Ishikawa (cell line): ENCODE results near the gene THAP7.

Experiments
- CEBPB ChIP-seq: IDR thresholded peaks from 2 replicates; pipeline ENCODE4 v1.6.1; 2012
- CREB1 ChIP-seq: IDR thresholded peaks from 2 replicates; pipeline ENCODE4 v1.6.1; 2012; ENCODE audit warnings: low read depth
- EGR1 ChIP-seq: IDR thresholded peaks from 2 replicates; pipeline ENCODE4 v1.6.1; 2012
- EP300 ChIP-seq: IDR thresholded peaks from 2 replicates; pipeline ENCODE4 v1.6.1; 2012; ENCODE audit warnings: borderline replicate concordance
- FOXM1 ChIP-seq: IDR thresholded peaks from 2 replicates; pipeline ENCODE4 v1.6.1; 2012; ENCODE audit warnings: low read depth, borderline replicate concordance
- MAX ChIP-seq: IDR thresholded peaks from 2 replicates; pipeline ENCODE4 v1.6.1; 2012
- NFIC ChIP-seq: IDR thresholded peaks from 2 replicates; pipeline ENCODE4 v1.6.1; 2012
- RAD21 ChIP-seq: IDR thresholded peaks from 2 replicates; pipeline ENCODE4 v1.6.1; 2012; ENCODE audit warnings: low read depth
- REST ChIP-seq: IDR thresholded peaks from 2 replicates; pipeline ENCODE4 v1.6.1; 2012; ENCODE audit warnings: low read depth, mild to moderate bottlenecking
- TAF1 ChIP-seq: IDR thresholded peaks from 2 replicates; pipeline ENCODE4 v1.6.1; 2012; ENCODE audit warnings: low read depth, mild to moderate bottlenecking
- TCF12 ChIP-seq: IDR thresholded peaks from 2 replicates; pipeline ENCODE4 v1.6.1; 2012; ENCODE audit warnings: low read depth
- TEAD4 ChIP-seq: IDR thresholded peaks from 2 replicates; pipeline ENCODE4 v1.6.1; 2012
- YY1 ChIP-seq: IDR thresholded peaks from 2 replicates; pipeline ENCODE4 v1.6.1; 2012; ENCODE audit warnings: low read depth
- ZBTB7A ChIP-seq: IDR thresholded peaks from 2 replicates; pipeline ENCODE4 v1.6.1; 2012; ENCODE audit warnings: low read depth
- TF ChIP-seq, protein P1 (sequence below): IDR thresholded peaks from 2 replicates; pipeline ENCODE4 v1.6.1; 2012

THAP7 gene

DNA sequence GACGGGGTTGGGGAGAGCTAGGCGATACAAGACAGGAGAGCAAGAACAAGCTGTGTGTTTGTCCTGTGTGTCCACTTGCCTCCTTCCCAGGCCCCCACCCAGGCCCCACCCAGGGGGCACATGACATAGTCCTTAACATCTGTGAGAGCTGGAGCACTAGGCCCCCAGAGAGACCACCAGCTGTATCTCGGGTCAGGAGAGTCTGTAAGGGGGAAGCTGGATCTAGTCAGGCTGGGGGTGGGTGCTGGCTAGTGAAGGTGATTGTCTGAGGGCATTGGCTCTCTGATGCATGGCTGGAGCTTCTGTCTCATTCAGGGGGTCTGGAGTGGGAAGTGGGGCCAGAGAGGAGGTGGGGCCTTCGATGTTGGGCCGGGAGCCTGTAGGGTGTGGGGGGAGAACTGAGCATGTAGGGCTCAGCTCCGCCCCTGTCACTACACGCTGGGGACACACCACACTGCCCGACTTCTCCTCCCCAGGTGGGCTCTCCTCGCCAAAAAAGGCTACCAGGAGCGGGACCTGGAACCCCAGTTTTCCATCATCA is 13.6 kb upstream of the THAP7 start:
- no peak for TF ChIP-seq NFIC
- no peak for TF ChIP-seq RAD21

DNA sequence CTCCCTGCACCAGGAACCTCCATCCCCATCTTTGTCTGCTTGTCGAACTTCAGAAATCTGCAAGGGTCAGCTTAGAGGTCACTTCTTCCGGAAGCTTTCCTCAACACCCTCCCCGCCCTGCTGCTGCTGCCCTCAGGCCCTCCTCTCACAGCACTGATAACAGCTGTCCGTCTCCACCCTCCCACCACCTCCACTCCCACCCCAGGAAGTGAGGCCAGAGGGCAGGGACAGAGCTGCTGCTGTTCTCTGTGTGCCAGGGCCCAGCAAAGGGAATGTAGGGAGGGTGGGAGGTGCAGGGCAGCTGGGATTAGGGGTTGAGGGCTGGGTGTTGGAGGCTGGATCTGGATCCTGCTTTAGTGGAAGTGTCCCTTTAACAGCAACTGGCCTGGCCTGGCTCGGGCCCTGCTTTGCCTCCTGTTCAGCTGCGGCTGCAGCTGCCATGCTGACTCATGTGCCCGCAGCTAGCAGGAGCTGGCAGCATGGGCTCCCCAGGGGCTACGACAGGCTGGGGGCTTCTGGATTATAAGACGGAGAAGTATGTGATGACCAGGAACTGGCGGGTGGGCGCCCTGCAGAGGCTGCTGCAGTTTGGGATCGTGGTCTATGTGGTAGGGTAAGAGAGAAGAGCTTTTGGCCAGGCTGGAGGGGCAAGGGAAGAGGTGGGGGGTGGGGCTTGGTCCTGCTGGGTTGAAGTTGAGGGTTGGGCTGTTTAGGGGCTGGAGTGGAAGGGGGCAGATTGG is 13.0 kb upstream of the THAP7 start, which contains the start of gene P2RX6:
P2RX6 (plus strand) TSS at position 440 of the 740 bp plus-strand sequence; CDS start at position 450, 10 bp downstream.
- TF ChIP-seq EP300 (no peak), CREB1 (no peak), EGR1 (no peak), TAF1 (no peak), REST (no peak), TCF12 (no peak), YY1 (no peak), RAD21 (no peak), FOXM1 (no peak), TEAD4 (no peak), CEBPB (no peak), MAX (no peak), ZBTB7A (no peak)
- TF ChIP-seq, protein P1, sequence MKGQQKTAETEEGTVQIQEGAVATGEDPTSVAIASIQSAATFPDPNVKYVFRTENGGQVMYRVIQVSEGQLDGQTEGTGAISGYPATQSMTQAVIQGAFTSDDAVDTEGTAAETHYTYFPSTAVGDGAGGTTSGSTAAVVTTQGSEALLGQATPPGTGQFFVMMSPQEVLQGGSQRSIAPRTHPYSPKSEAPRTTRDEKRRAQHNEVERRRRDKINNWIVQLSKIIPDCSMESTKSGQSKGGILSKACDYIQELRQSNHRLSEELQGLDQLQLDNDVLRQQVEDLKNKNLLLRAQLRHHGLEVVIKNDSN: no peak

DNA sequence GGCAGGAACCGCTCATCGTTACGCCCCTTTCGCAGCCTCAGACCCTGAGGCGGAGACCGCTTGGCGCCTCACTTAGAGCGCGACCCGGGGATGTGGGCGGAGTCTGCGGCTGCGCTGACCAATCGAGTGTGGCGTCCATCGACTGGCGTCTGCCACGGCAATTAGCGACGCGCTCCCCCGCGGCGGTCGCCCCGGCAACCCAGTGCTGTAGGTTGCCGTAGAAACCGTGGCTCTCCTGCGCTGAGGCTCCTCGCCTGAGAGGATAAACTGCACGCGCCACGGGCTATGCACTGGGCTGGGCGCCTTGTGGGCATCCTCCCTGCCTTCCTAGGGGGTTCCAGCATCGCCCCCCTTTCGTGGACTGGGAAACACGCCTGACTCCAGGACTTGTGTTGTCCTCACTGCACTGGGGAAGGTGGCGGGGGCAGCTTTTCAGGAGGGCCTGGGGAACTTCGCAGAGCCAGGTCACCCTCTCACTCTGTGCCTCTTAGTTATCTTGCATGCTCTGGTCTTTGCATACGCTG is 12.3 kb upstream of the THAP7 start:
- TF ChIP-seq EGR1: 0 out of 2 replicates have a peak, but pooled peaks have one; percentile 28
- TF ChIP-seq TCF12: no peak

DNA sequence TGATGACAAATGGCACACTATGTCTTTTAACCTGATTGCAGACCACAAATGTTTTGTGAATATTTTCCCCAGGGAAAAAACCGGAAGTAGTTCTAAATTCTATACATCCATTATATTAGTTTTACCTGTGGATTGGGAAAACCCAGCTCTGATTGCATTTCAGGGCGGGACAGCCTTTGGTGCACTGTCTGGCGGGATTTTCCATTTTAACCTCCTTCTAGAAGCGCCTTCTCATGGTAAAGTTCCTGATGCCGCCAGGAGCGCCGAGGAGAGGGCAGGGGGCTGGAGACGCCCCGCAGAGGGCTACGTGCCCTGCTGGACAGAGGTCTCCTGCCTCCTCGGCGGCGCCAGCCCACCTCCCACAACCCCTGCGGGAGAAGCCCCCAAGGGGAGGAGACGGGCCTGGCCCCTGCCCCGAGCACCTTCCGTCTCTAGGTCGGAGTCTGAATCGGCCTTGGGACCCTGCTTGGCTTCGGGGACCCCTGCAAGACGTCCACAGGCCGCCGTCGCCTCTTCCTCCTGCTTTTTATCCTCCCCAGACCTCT is 11.8 kb upstream of the THAP7 start:
- TF ChIP-seq RAD21 (no peak), NFIC (no peak), REST (0 out of 2 replicates have a peak, but pooled peaks have one; percentile 29), EP300 (no peak), TEAD4 (no peak), CREB1 (no peak), ZBTB7A (peak; percentile 70; the same call in 1 of the 2 replicates), FOXM1 (no peak), EGR1 (no peak)
- TF ChIP-seq, protein P1: no peak

GRCh38 chr22:21012446-21013407 is 10.8 kb upstream of the THAP7 start:
- TF ChIP-seq RAD21 (no peak), TAF1 (no peak), YY1 (no peak), TCF12 (no peak), EP300 (no peak), EGR1 (no peak), CREB1 (no peak), MAX (no peak)
- TF ChIP-seq, protein P1: no peak
